ENCODE results near the gene UBE2J2. TPM values are rescaled to one million over a fixed set of nuclear protein-coding genes. Genes with fewer than 3 reads are reported as not detected.
A peak's percentile ranks its signal among the peaks of the same experiment; 100 is the strongest.

The UBE2J2 gene
- total and polyA plus RNA-seq, 2 of the 13 experiments (the other 11 are each of a cell fraction or from before 2014, with no cell fraction given) = 25.4 to 29.4 TPM

GRCh38 chr1:1279028-1279427 lies 5.4 kb upstream of the UBE2J2 start (continued):
- TF ChIP-seq CSRNP1 (CRISPR knock-in tag; IDR thresholded peaks at IDR 0.05) = no peak
- no peak for TF ChIP-seq MAZ (IDR thresholded peaks at IDR 0.05; ENCODE audit: borderline replicate concordance, low read depth, low read length)
- no peak for TF ChIP-seq MAZ (CRISPR knock-in tag; IDR thresholded peaks at IDR 0.05; ENCODE audit: low read depth)
- TF ChIP-seq ZBTB7A (CRISPR knock-in tag; IDR thresholded peaks at IDR 0.05) = no peak
- no peak for TF ChIP-seq ZNF543 (CRISPR knock-in tag; IDR thresholded peaks at IDR 0.05)
- TF ChIP-seq ZNF446 (CRISPR knock-in tag; IDR thresholded peaks at IDR 0.05) = no peak
- TF ChIP-seq ARNT2 (CRISPR knock-in tag; IDR thresholded peaks at IDR 0.05; ENCODE audit: low read depth) = no peak
- no peak for TF ChIP-seq KDM6A (CRISPR knock-in tag; IDR thresholded peaks at IDR 0.05; ENCODE audit: low read depth)
- no peak for TF ChIP-seq SAP130 (CRISPR knock-in tag; IDR thresholded peaks at IDR 0.05; ENCODE audit: low read depth)
- TF ChIP-seq ZNF326 (CRISPR knock-in tag; IDR thresholded peaks at IDR 0.05; ENCODE audit: borderline replicate concordance) = no peak
- TF ChIP-seq MTF2 (CRISPR knock-in tag; IDR thresholded peaks at IDR 0.05; ENCODE audit: borderline replicate concordance) = no peak

GRCh38 chr1:1278620-1279019 lies 5.0 kb upstream of the UBE2J2 start:
- Histone ChIP-seq H3K4me2 (ENCODE audit: low read depth, low read length) (no peak overlapping the region), H3K4me1 (ENCODE audit: insufficient read depth, low read length) (peaks cover 56% of the 10 kb centered on the region), H3K27me3 (ENCODE audit: control insufficient read depth in 1 of 2, insufficient read depth in 2 of 2, low read length in 2 of 2) (no peaks in the 10 kb centered on the region), H3K9me3 (ENCODE audit: low read length) (no peaks in the 10 kb centered on the region), H2AFZ (ENCODE audit: low read length) (no peak overlapping the region), H3K27ac (ENCODE audit: extremely low read length, insufficient read depth, low read length) (no peak overlapping the region), H4K20me1 (ENCODE audit: insufficient read depth, low read length) (no peaks in the 10 kb centered on the region), H3K36me3 (replicated peaks in 1 of 2; ENCODE audit: control insufficient read depth in 1 of 2, insufficient read depth in 2 of 2, low read length in 2 of 2) (no peaks in the 10 kb centered on the region), H3K4me3 (replicated peaks in 1 of 3; ENCODE audit: insufficient read depth in 1 of 3, low read depth in 2 of 3, low read length in 3 of 3) (no peak overlapping the region), H3K9ac (ENCODE audit: insufficient read depth, low read depth, low read length) (no peak overlapping the region), H3K79me2 (ENCODE audit: insufficient read depth, low read length) (no peaks in the 10 kb centered on the region)
- ATAC-seq (no peak), DNase-seq (ENCODE audit: low spot score) (no peak), FAIRE-seq (no peak)
- POLR2A ChIA-PET = no interaction called here
- WGBS (ENCODE audit: low lambda C conversion rate) = 86% methylated on average over 13 of the region's 13 CpGs
- CTCF ChIA-PET (ENCODE audit: low intra/inter-chr PET ratio, low total read pairs) = no interaction called here
- in situ Hi-C loops (cut with HindIII; ENCODE audit: extremely low pct_ligation_motif_present, low pct_unique_long_range_greater_than_20kb) (no loop called here), intact Hi-C loops (cut with micrococcal nuclease; ENCODE audit: unreplicated experiment) (no loop called here)
- no TSS peak for BruUV-seq (replicated peaks)
- TF ChIP-seq PRMT3 (CRISPR knock-in tag; IDR thresholded peaks at IDR 0.05; ENCODE audit: borderline replicate concordance, low read depth) (no peak), ZNF574 (CRISPR knock-in tag; IDR thresholded peaks at IDR 0.05) (peak; percentile 86), ZBTB33 (CRISPR knock-in tag; IDR thresholded peaks at IDR 0.05) (peak; percentile 84), CENPT (CRISPR knock-in tag; IDR thresholded peaks at IDR 0.05; ENCODE audit: low read depth) (no peak), TRAFD1 (CRISPR knock-in tag; IDR thresholded peaks at IDR 0.05; ENCODE audit: borderline replicate concordance) (no peak)

Data from HepG2 (cell line).